Astrocyte (in vitro differentiated cells and primary cell): ENCODE measurements around the gene DTNBP1. TPM values are rescaled to one million over a fixed set of nuclear protein-coding genes. Genes with fewer than 3 reads are reported as not detected.

Source experiments
- DNase-seq: peaks from one replicate; pipeline ENCODE4 v3.0.0-alpha.2; 2010; ENCODE audit warnings: low read depth
- FAIRE-seq: peaks from 2 replicates; lab custom pipeline; 2011; peaks lifted over from hg19 to GRCh38; lab: Jason Lieb, UNC
- H2AFZ ChIP-seq: 2 replicates; pipeline ENCODE4 v1.6.0; 2012; ENCODE audit warnings: low read depth, low read length, inconsistent platforms
- H3K27ac ChIP-seq: 2 replicates; pipeline ENCODE4 v1.5.1; 2011; ENCODE audit warnings: low read depth, low read length, inconsistent platforms
- H3K27me3 ChIP-seq: 2 replicates; pipeline ENCODE4 v1.6.0; 2011; ENCODE audit warnings: low read length, inconsistent platforms; ENCODE audit not compliant: insufficient read depth
- H3K36me3 ChIP-seq: 2 replicates; pipeline ENCODE4 v1.5.1; 2011; ENCODE audit warnings: low read length, inconsistent platforms; ENCODE audit not compliant: insufficient read depth
- H3K4me1 ChIP-seq: 2 replicates; pipeline ENCODE4 v1.5.1; 2011; ENCODE audit warnings: low read length, inconsistent platforms; ENCODE audit not compliant: insufficient read depth
- H3K4me2 ChIP-seq: 2 replicates; pipeline ENCODE4 v1.6.0; 2012; ENCODE audit warnings: low read length, inconsistent platforms
- H3K4me3 ChIP-seq: 2 replicates; pipeline ENCODE4 v1.5.1; 2011; ENCODE audit warnings: low read depth, mild to moderate bottlenecking, low read length, inconsistent platforms; ENCODE audit not compliant: insufficient read depth
- H3K79me2 ChIP-seq: 2 replicates; pipeline ENCODE4 v1.6.0; 2012; ENCODE audit warnings: mild to moderate bottlenecking, low read length, inconsistent platforms; ENCODE audit not compliant: insufficient read depth
- H3K9ac ChIP-seq: 2 replicates; pipeline ENCODE4 v1.6.0; 2012; ENCODE audit warnings: mild to moderate bottlenecking, low read length, inconsistent platforms
- H3K9me3 ChIP-seq: 2 replicates; pipeline ENCODE4 v1.5.1; 2012; ENCODE audit warnings: low read depth, mild to moderate bottlenecking, low read length, inconsistent platforms; ENCODE audit not compliant: insufficient read depth
- H4K20me1 ChIP-seq: 2 replicates; pipeline ENCODE4 v1.6.0; 2012; ENCODE audit warnings: low read length, inconsistent platforms; ENCODE audit not compliant: insufficient read depth
- H3K27ac Mint-ChIP-seq: one replicate; pipeline ENCODE4 v1.8.0; 2021; ENCODE audit warnings: mild to moderate bottlenecking, mixed read lengths; ENCODE audit not compliant: unreplicated experiment
- H3K27me3 Mint-ChIP-seq: one replicate; pipeline ENCODE4 v1.8.0; 2021; ENCODE audit warnings: low read depth, mixed read lengths; ENCODE audit not compliant: unreplicated experiment
- H3K36me3 Mint-ChIP-seq: one replicate; pipeline ENCODE4 v1.8.0; 2021; ENCODE audit warnings: low read depth, mixed read lengths; ENCODE audit not compliant: unreplicated experiment
- H3K4me1 Mint-ChIP-seq: one replicate; pipeline ENCODE4 v1.8.0; 2021; ENCODE audit warnings: low read depth, mixed read lengths; ENCODE audit not compliant: unreplicated experiment
- H3K4me3 Mint-ChIP-seq: one replicate; pipeline ENCODE4 v1.8.0; 2021; ENCODE audit warnings: mild to moderate bottlenecking, moderate library complexity, mixed read lengths; ENCODE audit not compliant: unreplicated experiment
- H3K9me3 Mint-ChIP-seq: one replicate; pipeline ENCODE4 v1.8.0; 2021; ENCODE audit warnings: mild to moderate bottlenecking, mixed read lengths; ENCODE audit not compliant: unreplicated experiment
- EZH2 ChIP-seq: IDR thresholded peaks from 2 replicates; pipeline ENCODE4 v1.6.1; 2012; ENCODE audit warnings: mild to moderate bottlenecking, low read length, inconsistent platforms; ENCODE audit not compliant: insufficient read depth
- total RNA-seq: library from RNA; stranded (reverse); gene quantifications from 2 replicates; pipeline ENCODE4 v1.2.1, GENCODE V29; 2021
- TF ChIP-seq, protein P1 (sequence below): IDR thresholded peaks from 2 replicates; pipeline ENCODE4 v1.5.1; 2011; ENCODE audit warnings: low read depth, mild to moderate bottlenecking, inconsistent platforms, low read length, moderate library complexity; ENCODE audit not compliant: insufficient read depth

The DTNBP1 gene
- total RNA-seq, 1 donor from 2014 or later: 13.0 TPM

DNA sequence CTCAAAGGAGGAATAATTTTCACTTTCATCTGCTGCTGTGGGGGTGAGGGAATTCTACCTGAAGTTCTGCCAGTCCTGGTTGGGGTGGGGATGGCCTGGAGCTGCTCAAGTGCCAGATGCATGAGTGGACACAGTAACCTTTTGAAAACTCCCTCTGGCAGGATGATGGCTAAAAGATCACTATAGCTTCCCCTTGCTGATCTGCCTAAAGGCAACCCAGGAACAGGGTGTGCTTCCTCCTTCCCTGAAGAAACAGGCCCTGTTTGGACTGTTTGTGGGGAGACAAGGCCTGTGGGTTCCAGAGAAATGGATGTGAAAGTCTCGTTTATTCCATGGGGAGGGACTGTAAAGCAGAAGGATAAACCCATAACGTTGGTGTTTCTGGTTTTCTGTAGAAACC lies 176.9 kb downstream of the DTNBP1 start:
- Mint-ChIP-seq H3K36me3 (peaks cover 23% of the 10 kb centered on the region), H3K4me3 (no peak overlapping the region), H3K9me3 (no peaks in the 10 kb centered on the region), H3K4me1 (peaks cover 5% of the 10 kb centered on the region), H3K27me3 (no peaks in the 10 kb centered on the region), H3K27ac (no peak overlapping the region)
- H3K36me3 ChIP-seq: peaks cover 5% of the 10 kb centered on the region
- H3K9ac ChIP-seq: no peak overlapping the region
- H3K79me2 ChIP-seq: peaks cover 33% of the 10 kb centered on the region
- H3K9me3 ChIP-seq: no peaks in the 10 kb centered on the region
- no peak overlapping the region for H3K4me2 ChIP-seq
- TF ChIP-seq, protein P1, sequence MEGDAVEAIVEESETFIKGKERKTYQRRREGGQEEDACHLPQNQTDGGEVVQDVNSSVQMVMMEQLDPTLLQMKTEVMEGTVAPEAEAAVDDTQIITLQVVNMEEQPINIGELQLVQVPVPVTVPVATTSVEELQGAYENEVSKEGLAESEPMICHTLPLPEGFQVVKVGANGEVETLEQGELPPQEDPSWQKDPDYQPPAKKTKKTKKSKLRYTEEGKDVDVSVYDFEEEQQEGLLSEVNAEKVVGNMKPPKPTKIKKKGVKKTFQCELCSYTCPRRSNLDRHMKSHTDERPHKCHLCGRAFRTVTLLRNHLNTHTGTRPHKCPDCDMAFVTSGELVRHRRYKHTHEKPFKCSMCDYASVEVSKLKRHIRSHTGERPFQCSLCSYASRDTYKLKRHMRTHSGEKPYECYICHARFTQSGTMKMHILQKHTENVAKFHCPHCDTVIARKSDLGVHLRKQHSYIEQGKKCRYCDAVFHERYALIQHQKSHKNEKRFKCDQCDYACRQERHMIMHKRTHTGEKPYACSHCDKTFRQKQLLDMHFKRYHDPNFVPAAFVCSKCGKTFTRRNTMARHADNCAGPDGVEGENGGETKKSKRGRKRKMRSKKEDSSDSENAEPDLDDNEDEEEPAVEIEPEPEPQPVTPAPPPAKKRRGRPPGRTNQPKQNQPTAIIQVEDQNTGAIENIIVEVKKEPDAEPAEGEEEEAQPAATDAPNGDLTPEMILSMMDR: no peak
- no peak for TF ChIP-seq EZH2
- H4K20me1 ChIP-seq: peaks cover 69% of the 10 kb centered on the region
- no peak overlapping the region for H2AFZ ChIP-seq
- no peak overlapping the region for H3K4me3 ChIP-seq
- DNase-seq (no peak), FAIRE-seq (no peak)
- H3K27ac ChIP-seq: no peak overlapping the region
- no peaks in the 10 kb centered on the region for H3K4me1 ChIP-seq
- H3K27me3 ChIP-seq: no peaks in the 10 kb centered on the region

DNA sequence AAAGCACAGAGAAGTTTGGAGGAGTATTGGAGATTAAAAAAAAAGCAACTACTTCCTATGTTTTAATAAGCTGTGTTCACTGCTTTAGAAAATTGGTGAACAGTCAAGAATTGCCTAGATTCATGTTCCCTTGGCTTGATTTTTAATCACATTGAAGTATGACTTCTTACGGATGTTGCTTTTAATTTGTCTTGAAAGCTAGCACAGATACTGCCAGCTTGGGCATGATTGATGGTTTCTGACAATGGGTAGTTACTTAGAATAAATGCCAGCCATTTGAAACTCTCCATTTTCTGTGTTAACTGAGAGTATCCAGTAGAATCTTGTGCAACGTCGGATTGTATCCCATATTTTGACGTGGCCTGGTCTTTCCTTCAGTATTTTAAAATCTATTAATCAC lies 178.0 kb downstream of the DTNBP1 start:
- H3K79me2 ChIP-seq: peaks cover 38% of the 10 kb centered on the region
- no peaks in the 10 kb centered on the region for H3K9me3 ChIP-seq
- no peak for DNase-seq
- no peak overlapping the region for H3K4me2 ChIP-seq
- H3K9me3 Mint-ChIP-seq: no peaks in the 10 kb centered on the region
- H3K4me1 Mint-ChIP-seq: peaks cover 7% of the 10 kb centered on the region
- no peak overlapping the region for H3K9ac ChIP-seq
- no peak overlapping the region for H3K27ac ChIP-seq
- no peak overlapping the region for H2AFZ ChIP-seq
- H4K20me1 ChIP-seq: peaks cover 69% of the 10 kb centered on the region
- no peak overlapping the region for H3K4me3 Mint-ChIP-seq
- H3K27me3 Mint-ChIP-seq: no peaks in the 10 kb centered on the region
- FAIRE-seq: no peak
- H3K27ac Mint-ChIP-seq: no peak overlapping the region
- no peak overlapping the region for H3K4me3 ChIP-seq
- no peaks in the 10 kb centered on the region for H3K27me3 ChIP-seq
- peaks cover 5% of the 10 kb centered on the region for H3K4me1 ChIP-seq
- TF ChIP-seq, protein P1: no peak
- TF ChIP-seq EZH2: no peak
- H3K36me3 Mint-ChIP-seq: peaks cover 22% of the 10 kb centered on the region
- peaks cover 5% of the 10 kb centered on the region for H3K36me3 ChIP-seq

DNA sequence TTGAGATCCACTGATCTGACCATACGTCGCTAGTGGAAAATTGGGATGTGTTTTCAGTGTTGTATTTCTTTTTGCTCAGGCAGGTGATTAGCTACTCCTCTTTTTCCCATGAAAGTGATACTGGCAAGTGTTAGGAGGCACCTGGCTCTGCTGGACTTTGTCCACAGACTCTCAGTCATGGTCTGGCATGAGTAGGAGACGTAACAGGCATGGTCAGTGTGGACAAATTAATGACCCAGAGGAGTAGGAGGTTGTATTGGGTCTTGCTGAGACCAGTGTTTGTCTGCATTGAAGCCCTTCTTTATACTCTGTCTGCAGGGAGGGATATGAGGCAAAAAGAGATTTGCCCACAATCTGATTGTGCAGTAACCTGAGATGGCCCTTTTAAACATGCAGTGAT lies 178.7 kb downstream of the DTNBP1 start:
- Mint-ChIP-seq H3K4me1 (peaks cover 7% of the 10 kb centered on the region), H3K27ac (no peak overlapping the region), H3K36me3 (peaks cover 19% of the 10 kb centered on the region), H3K4me3 (no peak overlapping the region), H3K9me3 (no peaks in the 10 kb centered on the region), H3K27me3 (no peaks in the 10 kb centered on the region)
- Histone ChIP-seq H3K4me2 (no peak overlapping the region), H3K36me3 (peaks cover 5% of the 10 kb centered on the region), H3K4me3 (no peak overlapping the region), H3K9ac (no peak overlapping the region), H3K9me3 (no peaks in the 10 kb centered on the region), H3K4me1 (peaks cover 9% of the 10 kb centered on the region), H4K20me1 (peaks cover 71% of the 10 kb centered on the region), H2AFZ (no peak overlapping the region), H3K27me3 (no peaks in the 10 kb centered on the region), H3K79me2 (peaks cover 44% of the 10 kb centered on the region), H3K27ac (no peak overlapping the region)
- TF ChIP-seq EZH2: no peak
- TF ChIP-seq, protein P1: no peak
- FAIRE-seq (no peak), DNase-seq (no peak)
